ENCODE results near the gene ZNF678.
A peak's percentile ranks its signal among the peaks of the same experiment; 100 is the strongest.

The ZNF678 gene

GRCh38 chr1:227563324-227564201 is at the start of gene ZNF678:
Gene ZNF678, plus strand, starts transcription at chr1:227563556. Its CDS starts 87,436 bp downstream, at chr1:227650992.
- peak; percentile 79 to 81 for DNase-seq (ENCODE audit: low read depth in 2 of 2)

DNA sequence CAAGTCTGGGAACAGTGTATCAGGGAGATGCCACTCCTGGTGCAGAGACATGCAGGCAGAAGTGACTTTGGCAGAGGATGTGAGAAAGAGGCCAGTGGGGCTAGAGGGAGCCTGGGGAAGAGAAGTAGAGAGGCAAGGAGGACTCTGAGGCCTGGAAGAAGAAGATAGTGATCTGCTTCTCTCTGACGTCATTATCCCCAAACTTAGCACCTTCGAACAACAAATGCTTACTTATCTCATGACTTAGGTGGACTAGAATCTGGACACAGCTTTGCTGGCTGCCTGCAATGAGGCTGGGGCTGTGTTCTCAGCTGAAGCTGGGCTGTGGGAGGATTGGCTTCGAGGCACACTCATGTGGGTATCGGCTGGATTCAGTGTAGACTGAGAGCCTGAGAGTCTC is 44.5 kb upstream of the ZNF678 start:
- DNase-seq (ENCODE audit: low read depth in 2 of 2): no peak

DNA sequence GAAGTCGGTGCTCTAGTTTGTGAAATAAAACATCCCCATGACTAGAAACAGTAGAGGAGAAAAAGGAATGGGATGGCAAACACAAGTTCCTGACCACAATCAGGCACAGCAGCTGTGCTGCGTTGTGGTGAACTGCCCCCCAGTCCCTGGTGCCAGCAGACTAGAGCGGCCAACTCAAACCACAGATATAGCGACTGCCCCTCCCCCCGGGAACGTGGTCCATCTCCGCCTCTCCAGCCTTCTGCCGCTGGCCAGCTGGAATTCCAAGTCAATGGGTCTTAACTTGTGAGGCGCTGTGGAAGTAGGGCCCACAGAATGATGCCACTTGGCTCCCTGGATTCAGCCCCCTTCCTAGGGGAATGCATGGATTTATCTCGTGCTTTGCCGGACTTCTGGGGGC is 41.6 kb upstream of the ZNF678 start:
- no peak for DNase-seq (ENCODE audit: low read depth in 2 of 2)

GRCh38 chr1:227526524-227526923 is 36.8 kb upstream of the ZNF678 start:
- DNase-seq (ENCODE audit: low read depth in 2 of 2): no peak

GRCh38 chr1:227532019-227532619 is 31.2 kb upstream of the ZNF678 start:
- DNase-seq (ENCODE audit: low read depth in 2 of 2): no peak

DNA sequence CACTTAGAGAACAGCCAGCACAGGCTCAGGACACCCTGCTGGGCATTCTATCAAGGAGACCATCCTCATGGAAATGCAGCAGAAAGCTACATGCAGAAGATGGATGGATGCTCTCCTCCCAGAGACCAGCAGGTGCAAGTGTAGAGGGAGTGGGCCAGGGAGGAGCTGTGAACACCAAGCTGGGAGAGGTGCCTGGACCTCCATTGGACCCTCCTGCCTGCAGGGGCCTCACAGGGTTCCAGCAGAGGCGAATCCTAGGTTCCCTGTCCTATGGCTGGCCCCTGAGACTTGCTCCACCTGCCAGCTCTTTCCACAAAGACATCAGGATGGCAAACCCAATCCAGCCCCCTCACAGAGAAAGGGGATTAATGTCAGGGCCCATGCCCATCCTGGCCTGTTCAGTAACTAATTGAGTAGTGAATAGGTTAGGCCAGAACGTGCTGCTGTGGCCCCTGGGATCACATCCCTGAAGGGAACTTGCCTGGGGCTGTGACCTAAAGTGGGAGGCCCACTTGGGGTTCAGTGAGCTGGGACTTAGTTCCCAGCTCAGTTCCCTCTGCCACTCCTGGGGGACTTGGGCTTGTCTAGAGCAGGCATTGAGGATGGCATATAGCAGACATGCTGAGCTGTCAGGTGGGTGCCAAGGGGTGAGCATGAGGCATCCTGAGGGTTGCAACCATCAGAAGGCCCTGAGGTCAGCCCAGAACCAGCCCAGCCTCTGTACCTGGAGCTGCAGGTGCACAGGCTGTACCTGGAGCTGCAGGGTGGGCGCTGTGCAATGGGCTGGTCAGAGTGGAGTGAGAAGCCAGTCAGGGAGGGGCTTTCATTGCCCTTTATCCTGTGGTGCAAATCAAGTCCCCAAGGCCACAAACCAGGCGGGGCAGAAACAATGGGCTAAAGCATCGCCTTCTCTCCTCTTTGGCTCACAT is 22.9 kb upstream of the ZNF678 start:
- no peak for DNase-seq (ENCODE audit: low read depth in 2 of 2)

GRCh38 chr1:227541129-227541528 is 22.2 kb upstream of the ZNF678 start:
- no peak for DNase-seq (ENCODE audit: low read depth in 2 of 2)

- DNase-seq (ENCODE audit: low read depth in 2 of 2): no peak
Observed at GRCh38 chr1:227541796-227542152, 21.6 kb upstream of the ZNF678 start.

DNA sequence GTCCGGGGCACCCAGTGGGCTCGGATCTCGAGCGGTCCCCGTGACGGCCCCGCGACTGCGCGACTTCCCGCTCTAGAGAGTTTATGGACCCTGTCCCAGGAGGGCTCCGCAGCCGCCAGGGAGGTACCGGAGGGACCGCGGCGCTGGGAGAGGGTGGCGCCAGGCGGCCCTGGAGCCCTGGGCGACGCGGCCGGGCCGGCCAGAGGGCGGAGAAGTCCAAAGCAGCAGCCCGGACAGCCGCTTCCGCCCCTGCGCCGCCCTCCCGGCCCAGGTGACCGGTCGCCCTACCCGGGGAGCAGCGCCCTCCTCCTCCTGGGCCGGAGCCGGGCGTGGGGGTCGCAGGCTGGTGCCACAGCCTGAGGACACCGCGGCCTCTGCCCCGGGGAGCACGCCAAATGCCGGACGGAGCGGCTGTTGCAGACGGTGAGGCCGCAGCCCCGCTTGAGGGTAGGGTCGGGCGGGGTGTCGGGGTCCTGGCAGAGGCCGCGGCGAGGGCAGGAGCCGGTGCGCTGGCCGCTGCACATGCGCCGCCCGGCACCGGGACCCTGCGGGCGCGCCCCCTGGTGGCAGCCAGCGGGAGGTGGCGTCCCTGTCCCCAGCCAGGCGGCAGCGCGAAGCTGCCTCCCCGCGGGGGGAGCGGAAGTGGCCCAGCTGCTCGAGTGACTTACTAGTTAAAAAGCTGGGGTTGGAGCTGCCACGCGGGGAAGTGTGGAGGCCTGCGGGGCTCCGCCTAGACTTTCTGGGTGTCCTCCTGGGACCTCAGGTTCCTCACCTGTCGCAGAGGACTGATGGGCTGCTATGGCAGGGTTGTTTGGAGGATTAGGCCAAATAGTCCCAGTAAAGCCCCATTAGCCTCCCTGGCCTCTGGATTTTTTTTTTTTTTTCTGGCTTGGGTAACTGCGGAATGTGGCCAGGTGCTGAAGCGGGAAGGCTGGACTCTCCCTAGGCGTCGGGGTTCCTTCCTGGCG is 20.9 kb upstream of the ZNF678 start:
- peak; percentile 44 for DNase-seq (ENCODE audit: low read depth in 2 of 2)

- DNase-seq (ENCODE audit: low read depth in 2 of 2): no peak
Observed at GRCh38 chr1:227543283-227544066, 19.9 kb upstream of the ZNF678 start.

DNA sequence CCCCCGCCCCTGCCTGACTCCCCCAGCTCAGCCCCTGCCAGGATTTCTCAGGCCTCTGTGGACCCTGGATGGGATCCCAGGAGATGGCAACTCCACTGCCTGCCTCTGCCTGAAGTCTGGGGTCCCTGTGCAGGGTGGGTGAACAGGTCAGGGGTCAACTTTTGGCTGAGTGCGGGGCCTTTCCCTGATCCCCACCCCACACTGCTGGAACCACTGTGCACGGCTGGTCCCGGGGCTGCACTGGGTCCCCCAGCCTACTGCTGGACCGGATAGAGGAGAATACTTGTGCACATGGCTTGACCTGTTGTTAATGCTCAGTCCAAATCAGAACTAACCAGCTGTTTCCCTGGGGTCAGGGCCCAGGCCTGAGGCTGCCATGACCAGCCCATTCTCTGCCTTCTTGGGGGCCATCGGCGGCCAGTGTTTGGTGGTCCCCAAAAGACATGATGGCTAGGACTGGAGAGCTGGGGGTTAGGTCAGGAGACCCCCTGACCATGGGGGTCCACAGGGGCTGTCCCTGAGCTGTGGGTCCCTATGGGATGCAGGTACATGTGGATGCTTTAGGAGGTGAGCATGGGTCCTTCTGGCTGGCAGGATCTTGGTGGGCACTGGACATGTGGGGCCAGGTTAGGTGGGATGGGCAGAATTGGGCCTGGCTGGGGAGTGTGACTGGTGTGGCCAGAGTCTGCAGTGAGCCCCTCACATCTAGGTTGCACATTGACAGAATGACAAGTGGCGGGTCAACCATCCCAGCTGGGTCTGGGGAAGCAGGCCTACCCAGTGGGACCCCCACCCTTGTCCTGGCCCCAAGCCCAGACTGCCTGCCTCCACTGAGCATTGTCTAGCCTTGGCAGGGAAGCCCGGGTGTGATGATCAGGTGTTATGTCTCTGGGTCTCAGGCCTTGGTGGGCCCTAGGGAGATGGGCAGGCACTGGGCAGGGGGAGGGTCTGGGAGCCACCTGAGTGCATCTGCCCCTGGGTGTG is 19.0 kb upstream of the ZNF678 start:
- no peak for DNase-seq (ENCODE audit: low read depth in 2 of 2)

DNA sequence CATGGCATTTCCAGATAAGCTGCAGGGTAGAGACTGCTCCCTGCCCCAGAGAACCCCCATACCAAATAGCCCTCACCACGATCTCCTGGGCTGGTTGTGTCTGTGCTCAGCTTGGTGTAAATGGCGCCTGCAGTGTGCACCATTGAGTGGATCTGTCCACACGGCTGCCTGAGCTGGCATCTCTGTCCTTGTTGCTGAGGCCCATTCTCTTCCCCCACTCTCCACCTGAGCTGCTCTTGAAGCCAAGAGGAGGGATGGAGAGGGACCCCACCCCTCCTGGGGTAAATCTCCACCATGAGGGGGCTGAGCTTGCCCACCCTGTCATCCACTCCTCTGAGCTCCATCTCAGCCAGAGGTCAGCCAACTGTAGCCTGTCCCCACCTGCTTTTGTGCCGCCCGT is 18.0 kb upstream of the ZNF678 start:
- no peak for DNase-seq (ENCODE audit: low read depth in 2 of 2)

DNA sequence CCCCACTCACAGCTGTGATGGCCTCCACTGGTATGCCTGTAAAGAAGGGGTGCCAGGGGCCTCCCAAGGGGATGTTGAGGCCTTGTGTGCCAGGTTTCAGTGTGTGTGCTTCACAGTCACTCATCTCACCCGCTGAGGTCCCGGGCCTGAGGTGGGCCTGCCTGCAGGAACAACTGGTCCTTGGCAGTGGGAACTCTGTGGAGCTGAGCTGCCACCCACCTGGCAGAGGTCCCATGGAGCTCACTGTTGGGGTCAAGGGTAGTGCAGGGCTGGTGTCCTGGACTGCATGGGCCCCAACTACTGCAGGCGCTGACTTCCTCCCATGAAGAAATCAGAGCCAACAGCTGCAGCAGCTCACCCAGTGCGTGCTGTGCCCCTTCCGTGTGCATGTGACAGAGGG is 17.3 kb upstream of the ZNF678 start:
- DNase-seq (ENCODE audit: low read depth in 2 of 2): no peak

DNA sequence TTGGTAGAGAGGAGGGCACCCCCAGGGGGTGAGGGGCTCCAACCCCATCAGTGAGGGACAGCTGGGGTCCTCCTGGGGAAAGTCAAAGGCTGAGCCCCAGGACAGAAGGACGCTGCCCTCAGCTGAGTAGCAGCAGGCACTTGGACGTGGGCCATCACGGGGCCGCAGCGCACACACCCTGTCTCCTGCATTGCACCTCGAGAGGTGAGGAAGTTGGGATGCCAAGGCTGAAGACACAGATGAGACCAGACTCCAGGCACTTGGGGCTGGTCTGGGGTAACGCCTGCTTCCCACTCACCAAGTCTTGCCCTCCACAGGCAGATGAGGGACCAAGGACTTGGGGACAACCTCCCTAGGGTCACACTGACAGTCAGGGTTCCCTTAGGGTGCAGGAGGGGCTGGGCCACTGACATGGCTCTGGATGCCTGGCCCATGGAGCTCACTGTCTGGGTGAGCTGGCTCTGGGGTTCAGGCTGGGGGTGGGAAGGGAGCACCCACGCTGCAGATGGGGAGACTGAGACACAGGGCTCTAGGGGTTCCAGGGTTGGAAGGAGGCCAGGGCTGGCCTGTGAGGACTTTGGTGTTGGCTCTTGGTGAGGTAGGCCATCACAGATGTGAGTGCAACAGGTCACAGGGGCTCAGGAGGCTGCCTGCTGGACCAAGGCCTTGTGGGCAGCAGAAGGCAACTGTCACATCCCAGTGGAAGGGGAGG is 16.6 kb upstream of the ZNF678 start:
- no peak for DNase-seq (ENCODE audit: low read depth in 2 of 2)

GRCh38 chr1:227547310-227548118 is 15.8 kb upstream of the ZNF678 start:
- DNase-seq (ENCODE audit: low read depth in 2 of 2): no peak

DNA sequence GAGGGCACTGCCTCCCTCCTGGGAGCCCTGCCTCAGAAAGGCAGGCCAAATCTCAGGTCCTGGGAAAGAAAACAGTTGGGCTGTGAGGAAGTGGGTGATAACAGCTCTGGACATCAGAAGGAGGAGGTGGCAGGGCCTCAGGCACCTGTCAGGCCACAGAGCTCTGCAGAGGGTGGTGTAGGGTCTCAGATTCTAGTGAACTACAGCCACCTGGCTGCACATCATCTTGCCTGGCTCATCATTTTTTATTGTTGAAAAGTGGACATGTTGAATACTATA is 15.3 kb upstream of the ZNF678 start:
- no peak for DNase-seq (ENCODE audit: low read depth in 2 of 2)

DNA sequence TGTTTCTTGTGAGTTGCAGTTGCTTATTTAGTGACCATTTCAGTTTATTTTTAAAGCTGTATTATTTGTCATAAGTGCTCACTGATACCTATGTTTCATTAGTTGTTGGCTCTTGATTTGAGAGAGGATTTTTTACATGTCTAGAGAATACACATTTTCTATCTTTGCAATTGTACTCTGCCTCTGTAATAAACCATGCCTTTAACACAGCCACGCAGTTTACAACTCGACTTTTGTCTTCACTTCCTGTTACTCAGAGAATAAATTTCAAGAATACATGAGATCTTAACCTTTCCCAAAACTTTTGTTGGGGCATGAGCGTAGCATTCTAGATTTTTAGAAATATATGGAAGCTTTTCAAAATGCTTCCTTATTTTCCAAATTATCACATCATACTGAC is 14.9 kb upstream of the ZNF678 start:
- no peak for DNase-seq (ENCODE audit: low read depth in 2 of 2)

DNA sequence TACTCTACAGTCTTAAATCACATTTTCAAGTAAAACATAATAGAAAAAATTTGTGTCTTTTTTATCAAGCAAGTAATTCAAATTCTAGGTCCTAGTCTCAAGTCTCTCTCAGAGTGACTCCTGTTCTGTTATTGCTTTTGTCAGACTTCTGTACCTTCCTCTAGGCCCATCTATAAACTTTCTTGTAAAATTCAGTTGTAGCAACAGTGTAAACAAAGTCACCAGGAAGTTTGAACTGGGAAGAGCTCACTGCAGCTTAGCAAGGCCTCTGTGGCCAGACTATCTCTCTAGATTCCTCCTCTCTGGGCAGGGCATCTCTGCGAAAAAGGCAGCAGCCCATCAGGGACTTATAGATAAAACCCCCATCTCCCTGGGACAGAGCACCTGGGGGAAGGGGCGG is 13.5 kb upstream of the ZNF678 start:
- DNase-seq (ENCODE audit: low read depth in 2 of 2): no peak

Measured in fibroblast of skin of left biceps (primary cell).